Activated gamma-delta T cell treated with anti-CD3 and anti-CD28 coated beads, Interleukin-2, amount 50 U/mL, for 16 hours (primary cell): ENCODE measurements around the gene SP3.

Experiments used
- DNase-seq: peaks from one replicate; pipeline ENCODE4 v3.0.0-alpha.2; 2020; ENCODE audit warnings: low read depth

Gene SP3

GRCh38 chr2:173966274-173967098 is 1.3 kb upstream of the SP3 start:
- DNase-seq = no peak

GRCh38 chr2:173964565-173965371 is 405 bp downstream of the SP3 start:
- DNase-seq = peak; percentile 79

GRCh38 chr2:173963817-173964564 is 1.2 kb downstream of the SP3 start:
- peak; percentile 88 for DNase-seq

- peak; percentile 39 for DNase-seq
Measured at GRCh38 chr2:173963323-173963816, 1.8 kb downstream of the SP3 start.

DNA sequence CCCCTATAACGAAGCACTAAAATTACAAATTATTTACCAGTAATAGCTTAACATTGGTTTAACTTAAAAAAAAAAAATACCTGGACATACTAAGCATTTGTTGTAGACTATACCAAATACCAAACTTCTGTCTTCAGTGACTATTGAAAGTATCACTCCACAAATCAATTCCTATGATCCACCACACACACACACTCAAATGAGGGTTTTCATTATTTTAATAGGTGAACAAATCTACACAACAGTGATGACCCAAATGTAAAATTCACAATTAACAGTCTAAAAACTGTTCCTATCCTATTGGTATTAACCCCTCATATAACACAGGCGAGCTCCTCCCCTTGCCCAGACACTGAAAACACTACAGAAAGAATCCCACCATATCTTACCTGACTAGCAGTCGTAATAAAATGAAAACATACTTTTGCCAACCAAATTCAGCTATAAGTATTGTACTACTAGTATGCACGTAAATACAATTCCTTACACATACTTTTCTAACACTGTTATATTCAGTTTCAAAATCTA is 2.5 kb downstream of the SP3 start:
- DNase-seq = no peak

- DNase-seq = no peak
Measured at GRCh38 chr2:173962031-173962430, 3.1 kb downstream of the SP3 start.

DNA sequence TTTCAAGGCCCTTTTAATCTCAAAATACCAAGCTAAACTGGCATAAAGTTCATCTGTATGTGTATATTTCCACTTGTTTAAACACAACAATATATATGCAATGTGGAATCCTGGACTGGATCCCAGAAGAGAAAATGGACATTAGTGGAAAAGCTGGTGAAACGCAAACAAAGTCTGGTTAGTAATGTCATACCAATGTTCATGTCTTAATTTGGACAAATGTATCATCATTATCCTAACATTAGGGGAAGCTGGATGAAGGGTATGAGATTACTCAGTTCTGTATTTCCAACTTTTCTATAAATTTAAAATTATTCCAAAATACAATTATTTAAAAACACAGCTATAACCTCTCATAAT is 3.8 kb downstream of the SP3 start:
- no peak for DNase-seq

GRCh38 chr2:173959909-173960308 is 5.3 kb downstream of the SP3 start:
- no peak for DNase-seq

GRCh38 chr2:173959358-173959884 is 5.8 kb downstream of the SP3 start:
- no peak for DNase-seq

- no peak for DNase-seq
Measured at GRCh38 chr2:173958198-173958846, 6.9 kb downstream of the SP3 start.

GRCh38 chr2:173957517-173957916 is 7.7 kb downstream of the SP3 start:
- DNase-seq = no peak

- DNase-seq = no peak
Measured at GRCh38 chr2:173956454-173956853, 8.7 kb downstream of the SP3 start.

DNA sequence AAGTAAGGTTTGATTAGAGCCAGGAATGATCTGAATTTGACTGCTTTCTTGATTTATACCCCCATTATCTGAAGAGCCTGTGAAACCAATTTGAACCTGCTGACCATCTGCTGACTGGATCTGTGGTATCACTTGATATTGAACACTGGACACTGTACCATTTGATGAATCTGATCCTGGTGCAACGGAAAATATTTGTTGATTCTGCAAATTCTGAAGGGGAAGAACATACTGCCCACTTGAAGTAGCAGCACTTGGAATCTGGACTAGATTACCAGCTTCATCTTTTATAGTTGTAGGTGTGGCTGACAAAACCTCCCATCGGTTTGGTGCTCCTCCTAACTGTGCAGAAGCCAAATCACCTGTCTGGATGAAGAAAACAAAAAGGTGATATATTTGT is 9.3 kb downstream of the SP3 start:
- no peak for DNase-seq

- no peak for DNase-seq
Measured at GRCh38 chr2:173955004-173955403, 10.2 kb downstream of the SP3 start.

GRCh38 chr2:173953047-173953424 is 12.1 kb downstream of the SP3 start:
- DNase-seq = no peak

- DNase-seq = no peak
Measured at GRCh38 chr2:173952267-173953046, 12.7 kb downstream of the SP3 start.

- no peak for DNase-seq
Measured at GRCh38 chr2:173948842-173949241, 16.3 kb downstream of the SP3 start.

DNA sequence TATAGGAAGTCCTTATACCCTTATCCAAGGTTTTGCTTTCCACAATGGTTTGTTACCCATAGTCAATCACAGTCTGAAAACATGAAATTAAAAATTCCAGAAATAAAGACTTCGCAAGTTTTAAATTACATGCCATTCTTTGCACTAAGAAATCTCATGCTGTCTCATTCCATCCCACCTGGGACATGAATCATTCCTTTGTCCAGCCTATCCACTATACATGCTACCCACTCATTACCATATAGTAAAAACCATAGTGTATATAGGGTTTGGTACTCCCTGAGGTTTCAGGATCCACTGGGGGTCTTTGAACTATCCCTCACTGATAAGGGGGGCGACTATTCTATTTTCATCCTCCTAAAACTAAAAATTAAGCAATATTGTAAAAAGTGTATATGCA is 17.0 kb downstream of the SP3 start:
- DNase-seq = no peak

- no peak for DNase-seq
Measured at GRCh38 chr2:173947131-173947530, 18.0 kb downstream of the SP3 start.

- DNase-seq = no peak
Measured at GRCh38 chr2:173943738-173944137, 21.4 kb downstream of the SP3 start.
